Lower leg skin (tissue), 3 donors: ENCODE results near the gene XPR1.

ENCODE experiments used
- POLR2A ChIP-seq, 2 donors: fragments of 450-650 bp; IDR thresholded peaks; one replicate each; pipeline ENCODE4 v1.6.1; 2016 to 2017; ENCODE audit warnings: antibody characterized with exemption in 2 of 2, mild to moderate bottlenecking in 1 of 2, moderate library complexity in 1 of 2
- TF ChIP-seq, protein P1 (sequence below), 3 donors: fragments of 450-650 bp; IDR thresholded peaks; one replicate each; pipeline ENCODE4 v1.5.1; 2016; ENCODE audit warnings: antibody characterized with exemption in 3 of 3, mild to moderate bottlenecking in 3 of 3, moderate library complexity in 2 of 3

DNA sequence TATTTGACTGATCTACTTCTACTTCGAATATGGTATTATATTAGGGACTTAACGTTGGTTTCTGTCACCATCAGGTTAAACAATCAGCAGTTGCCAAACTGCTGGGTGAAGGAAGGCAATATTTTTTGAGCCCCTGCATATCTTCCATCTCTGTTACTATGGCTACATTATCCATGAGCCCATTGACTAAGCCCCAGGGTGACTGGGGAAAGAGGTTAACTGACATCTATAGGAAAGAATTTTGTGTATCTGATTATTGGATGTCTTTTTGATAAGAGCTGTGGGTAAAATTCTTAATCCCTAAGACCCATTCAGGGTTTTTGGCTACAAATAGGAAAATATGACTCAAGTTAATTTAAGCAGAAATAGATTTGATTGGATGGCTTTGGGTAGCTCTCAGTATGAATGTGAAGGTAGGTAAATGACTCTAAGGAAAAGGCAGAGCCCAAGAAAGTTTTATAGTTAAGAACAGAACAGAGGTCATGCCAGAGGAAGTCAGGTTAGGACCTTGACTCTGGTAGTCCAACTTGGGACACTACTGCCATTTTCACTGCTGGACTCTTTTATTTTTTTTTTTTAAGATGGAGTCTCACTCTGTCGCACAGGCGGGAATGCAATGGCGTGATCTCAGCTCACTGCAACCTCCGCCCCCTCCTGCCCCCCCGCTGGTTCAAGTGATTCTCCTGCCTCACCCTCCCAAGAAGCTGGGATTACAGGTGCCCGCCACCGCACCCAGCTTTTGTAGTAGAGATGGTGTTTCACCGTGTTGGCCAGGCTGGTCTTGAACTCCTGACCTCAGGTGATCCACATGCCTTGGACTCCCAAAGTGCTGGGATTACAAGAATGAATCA lies 8.9 kb upstream of the XPR1 start:
- TF ChIP-seq, protein P1, sequence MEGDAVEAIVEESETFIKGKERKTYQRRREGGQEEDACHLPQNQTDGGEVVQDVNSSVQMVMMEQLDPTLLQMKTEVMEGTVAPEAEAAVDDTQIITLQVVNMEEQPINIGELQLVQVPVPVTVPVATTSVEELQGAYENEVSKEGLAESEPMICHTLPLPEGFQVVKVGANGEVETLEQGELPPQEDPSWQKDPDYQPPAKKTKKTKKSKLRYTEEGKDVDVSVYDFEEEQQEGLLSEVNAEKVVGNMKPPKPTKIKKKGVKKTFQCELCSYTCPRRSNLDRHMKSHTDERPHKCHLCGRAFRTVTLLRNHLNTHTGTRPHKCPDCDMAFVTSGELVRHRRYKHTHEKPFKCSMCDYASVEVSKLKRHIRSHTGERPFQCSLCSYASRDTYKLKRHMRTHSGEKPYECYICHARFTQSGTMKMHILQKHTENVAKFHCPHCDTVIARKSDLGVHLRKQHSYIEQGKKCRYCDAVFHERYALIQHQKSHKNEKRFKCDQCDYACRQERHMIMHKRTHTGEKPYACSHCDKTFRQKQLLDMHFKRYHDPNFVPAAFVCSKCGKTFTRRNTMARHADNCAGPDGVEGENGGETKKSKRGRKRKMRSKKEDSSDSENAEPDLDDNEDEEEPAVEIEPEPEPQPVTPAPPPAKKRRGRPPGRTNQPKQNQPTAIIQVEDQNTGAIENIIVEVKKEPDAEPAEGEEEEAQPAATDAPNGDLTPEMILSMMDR (IDR thresholded peaks at IDR 0.05) = no peak
- TF ChIP-seq POLR2A (IDR thresholded peaks at IDR 0.05) = no peak
